Mammary epithelial cell (primary cell): ENCODE results near the gene ATMIN.

Source experiments
- CTCF ChIP-seq, 2 donors: IDR thresholded peaks in 1 of 2; conservative IDR thresholded peaks in 1 of 2; 2 replicates each; pipeline ENCODE4 v1.5.1; 2011 to 2012; ENCODE audit warnings: inconsistent platforms in 2 of 2, low read length in 2 of 2, mild to moderate bottlenecking in 2 of 2, control low read depth in 1 of 2, low read depth in 1 of 2; ENCODE audit not compliant: insufficient read depth in 1 of 2; ENCODE audit errors: extremely low read depth in 1 of 2
- EZH2 ChIP-seq: IDR thresholded peaks from 2 replicates; pipeline ENCODE4 v1.6.1; 2012; ENCODE audit warnings: low read length, inconsistent platforms, borderline replicate concordance

GRCh38 chr16:80990978-80991377 is 44.7 kb upstream of the ATMIN start:
- TF ChIP-seq CTCF (conservative IDR thresholded peaks at IDR 0.05 in 1 of 2, IDR thresholded peaks at IDR 0.05 in 1 of 2; ENCODE audit: extremely low read depth in 1 of 2, insufficient read depth in 1 of 2, low read depth in 1 of 2, low read length in 2 of 2) (no peak), EZH2 (no peak)
